Effector memory CD4-positive, alpha-beta T cell (primary cell): ENCODE data around the gene ZDHHC14.

Experiments
- DNase-seq, 3 donors: peaks; one replicate each; pipeline ENCODE4 v3.0.0-alpha.2; 2020
- H3K27ac ChIP-seq: 2 replicates; pipeline ENCODE4 v1.7.0; 2013; ENCODE audit warnings: mild to moderate bottlenecking, low read length, moderate library complexity; ENCODE audit not compliant: insufficient read depth, poor library complexity, severe bottlenecking
- H3K27me3 ChIP-seq: replicated peaks from 2 replicates; pipeline ENCODE4 v1.7.0; 2013; ENCODE audit warnings: mild to moderate bottlenecking, low read length; ENCODE audit not compliant: insufficient read depth, control insufficient read depth, poor library complexity, severe bottlenecking
- H3K36me3 ChIP-seq: 2 replicates; pipeline ENCODE4 v1.7.0; 2013; ENCODE audit warnings: mild to moderate bottlenecking, low read length, moderate library complexity; ENCODE audit not compliant: control insufficient read depth, insufficient read depth
- H3K4me1 ChIP-seq: 2 replicates; pipeline ENCODE4 v1.7.0; 2013; ENCODE audit warnings: low read length, mild to moderate bottlenecking; ENCODE audit not compliant: control insufficient read depth, insufficient read depth, poor library complexity, severe bottlenecking
- H3K4me3 ChIP-seq: 2 replicates; pipeline ENCODE4 v1.7.0; 2013; ENCODE audit warnings: low read length, low read depth, mild to moderate bottlenecking; ENCODE audit not compliant: insufficient read depth, poor library complexity, severe bottlenecking
- H3K9me3 ChIP-seq: 2 replicates; pipeline ENCODE4 v1.7.0; 2013; ENCODE audit warnings: mild to moderate bottlenecking, low read length, moderate library complexity; ENCODE audit not compliant: control insufficient read depth

Gene ZDHHC14

GRCh38 chr6:157652601-157653363 lies 271.8 kb downstream of the ZDHHC14 start:
- DNase-seq: no peak
- Histone ChIP-seq H3K4me3 (no peak overlapping the region), H3K9me3 (no peaks in the 10 kb centered on the region), H3K4me1 (no peaks in the 10 kb centered on the region), H3K27me3 (no peaks in the 10 kb centered on the region), H3K36me3 (no peaks in the 10 kb centered on the region), H3K27ac (no peak overlapping the region)

- H3K36me3 ChIP-seq: no peaks in the 10 kb centered on the region
- no peaks in the 10 kb centered on the region for H3K9me3 ChIP-seq
- no peak for DNase-seq
- H3K4me1 ChIP-seq: no peaks in the 10 kb centered on the region
- no peak overlapping the region for H3K27ac ChIP-seq
- H3K27me3 ChIP-seq: no peaks in the 10 kb centered on the region
- H3K4me3 ChIP-seq: no peak overlapping the region
These were observed 272.5 kb downstream of the ZDHHC14 start for GRCh38 chr6:157653521-157653920.

GRCh38 chr6:157655139-157655538 lies 274.1 kb downstream of the ZDHHC14 start:
- H3K4me3 ChIP-seq: no peak overlapping the region
- H3K4me1 ChIP-seq: no peaks in the 10 kb centered on the region
- no peak overlapping the region for H3K27ac ChIP-seq
- no peaks in the 10 kb centered on the region for H3K36me3 ChIP-seq
- DNase-seq: no peak
- no peaks in the 10 kb centered on the region for H3K27me3 ChIP-seq
- no peaks in the 10 kb centered on the region for H3K9me3 ChIP-seq

GRCh38 chr6:157656437-157656997 lies 275.5 kb downstream of the ZDHHC14 start:
- Histone ChIP-seq H3K4me3 (no peak overlapping the region), H3K4me1 (no peaks in the 10 kb centered on the region), H3K27ac (no peak overlapping the region)

GRCh38 chr6:157657754-157658153 lies 276.8 kb downstream of the ZDHHC14 start:
- H3K4me1 ChIP-seq: no peaks in the 10 kb centered on the region
- H3K27ac ChIP-seq: no peak overlapping the region
- H3K9me3 ChIP-seq: no peaks in the 10 kb centered on the region
- H3K4me3 ChIP-seq: no peak overlapping the region
- DNase-seq: no peak
- no peaks in the 10 kb centered on the region for H3K36me3 ChIP-seq
- H3K27me3 ChIP-seq: no peaks in the 10 kb centered on the region

More at GRCh38 chr6:157656437-157656997, 275.5 kb downstream of the ZDHHC14 start:
- H3K9me3 ChIP-seq: no peaks in the 10 kb centered on the region
- no peaks in the 10 kb centered on the region for H3K36me3 ChIP-seq
- DNase-seq: no peak
- H3K27me3 ChIP-seq: no peaks in the 10 kb centered on the region

- Histone ChIP-seq H3K4me3 (no peak overlapping the region), H3K27me3 (no peaks in the 10 kb centered on the region), H3K9me3 (no peaks in the 10 kb centered on the region), H3K36me3 (no peaks in the 10 kb centered on the region), H3K27ac (no peak overlapping the region), H3K4me1 (no peaks in the 10 kb centered on the region)
- DNase-seq: no peak
These were observed 277.3 kb downstream of the ZDHHC14 start for GRCh38 chr6:157658301-157658700.

GRCh38 chr6:157659536-157660271 lies 278.7 kb downstream of the ZDHHC14 start:
- Histone ChIP-seq H3K4me1 (no peaks in the 10 kb centered on the region), H3K9me3 (no peaks in the 10 kb centered on the region), H3K4me3 (no peak overlapping the region), H3K27me3 (no peaks in the 10 kb centered on the region), H3K36me3 (no peaks in the 10 kb centered on the region), H3K27ac (no peak overlapping the region)
- no peak for DNase-seq

GRCh38 chr6:157660414-157660813 lies 279.4 kb downstream of the ZDHHC14 start:
- H3K4me3 ChIP-seq: no peak overlapping the region
- no peaks in the 10 kb centered on the region for H3K4me1 ChIP-seq
- no peaks in the 10 kb centered on the region for H3K36me3 ChIP-seq
- H3K9me3 ChIP-seq: no peaks in the 10 kb centered on the region
- H3K27ac ChIP-seq: no peak overlapping the region
- DNase-seq: no peak
- no peaks in the 10 kb centered on the region for H3K27me3 ChIP-seq

GRCh38 chr6:157661652-157662051 lies 280.7 kb downstream of the ZDHHC14 start:
- Histone ChIP-seq H3K27me3 (no peaks in the 10 kb centered on the region), H3K4me3 (no peak overlapping the region), H3K9me3 (no peaks in the 10 kb centered on the region), H3K36me3 (no peaks in the 10 kb centered on the region), H3K27ac (no peak overlapping the region), H3K4me1 (no peaks in the 10 kb centered on the region)
- no peak for DNase-seq

- no peaks in the 10 kb centered on the region for H3K4me1 ChIP-seq
- no peaks in the 10 kb centered on the region for H3K9me3 ChIP-seq
- no peaks in the 10 kb centered on the region for H3K27me3 ChIP-seq
- H3K4me3 ChIP-seq: no peak overlapping the region
- H3K36me3 ChIP-seq: no peaks in the 10 kb centered on the region
- no peak overlapping the region for H3K27ac ChIP-seq
- no peak for DNase-seq
These were observed 282.3 kb downstream of the ZDHHC14 start for GRCh38 chr6:157663261-157663660.
